Stomach (tissue), 9 donors: Measurements from ENCODE around the gene ECI1. TPM values are rescaled to one million over a fixed set of nuclear protein-coding genes. Genes with fewer than 3 reads are reported as not detected.
"Not testable (repeated sequence)": the region's sequence is repeated elsewhere in the genome, so short reads cannot be mapped to it uniquely, and the experiment has no call there.

Source experiments
- DNase-seq, 2 donors: peaks; one replicate each; pipeline versions ENCODE4 v3.0.0 to v3.0.0-alpha.2; 2013 to 2019
- H3K27ac ChIP-seq, 5 donors: fragments of 200-600 bp in 4 of 5; sonication (generic) in 4 of 5; one replicate each; pipeline ENCODE4 v1.5.1; 2013 to 2019; ENCODE audit warnings: mild to moderate bottlenecking in 1 of 5, moderate library complexity in 1 of 5
- H3K27me3 ChIP-seq, 3 donors: fragments of 200-600 bp; sonication (generic); one replicate each; pipeline ENCODE4 v1.5.1; 2017 to 2019; ENCODE audit warnings: mixed run types in 1 of 3
- H3K36me3 ChIP-seq, 4 donors: fragments of 200-600 bp; sonication (generic); 1 replicate in 3 of 4; 2 replicates in 1 of 4; pipeline ENCODE4 v1.5.1; 2016 to 2019
- H3K4me1 ChIP-seq, 4 donors: fragments of 200-600 bp; sonication (generic); one replicate each; pipeline ENCODE4 v1.5.1; 2016 to 2019
- H3K4me3 ChIP-seq, 4 donors: fragments of 200-600 bp; sonication (generic) in 3 of 4; one replicate each; pipeline ENCODE4 v1.5.1; 2016 to 2019; ENCODE audit warnings: mild to moderate bottlenecking in 1 of 4
- H3K9me3 ChIP-seq, 4 donors: fragments of 200-600 bp; sonication (generic); one replicate each; pipeline ENCODE4 v1.5.1; 2016 to 2019
- CTCF ChIP-seq, 7 experiments: fragments of 450-650 bp in 4 of 7; fragments of 200-600 bp in 3 of 7; sonication (generic) in 3 of 7; IDR thresholded peaks; one replicate each; pipeline ENCODE4 v1.5.1; 2016 to 2019; ENCODE audit warnings: antibody characterized with exemption in 7 of 7, control low read depth in 2 of 7, mild to moderate bottlenecking in 1 of 7
- EP300 ChIP-seq: sonication (generic); formaldehyde crosslinking; IDR thresholded peaks from one replicate; pipeline ENCODE4 v1.6.1; 2017; ENCODE audit warnings: antibody characterized with exemption
- POLR2A ChIP-seq, 4 donors: fragments of 450-650 bp; IDR thresholded peaks; one replicate each; pipeline ENCODE4 v1.6.1; 2016; ENCODE audit warnings: antibody characterized with exemption in 4 of 4, control low read depth in 2 of 4, mild to moderate bottlenecking in 1 of 4, moderate library complexity in 1 of 4
- POLR2AphosphoS5 ChIP-seq, 3 donors: sonication (generic); formaldehyde crosslinking; IDR thresholded peaks; one replicate each; pipeline ENCODE4 v1.6.1; 2016; ENCODE audit warnings: antibody characterized with exemption in 3 of 3
- WGBS, 5 donors: extraction: QIAGEN DNeasy Blood & Tissue Kit in 3 of 5; methylation state at CpG; one replicate each; pipeline versions ENCODE4 v1.1.5 to v1.1.7; 2013 to 2018; 5-methylcytosine and 5-hydroxymethylcytosine counted together
- intact Hi-C: fragments of 100-400 bp; cut with DNase I; formaldehyde crosslinking; loops from one replicate; pipeline ENCODE4 v1.15.1; 2023; ENCODE audit warnings: low total_unique reads
- polyA plus RNA-seq, 3 donors: library from polyadenylated mRNA; stranded (reverse); fragments of 200-250 nt; gene quantifications; one replicate each; pipeline ENCODE4 v1.2.3, GENCODE V29; 2013
- total RNA-seq, 5 donors: library from RNA; depleted of rRNA; stranded (reverse); fragments of >200 nt; gene quantifications; one replicate each; pipeline versions ENCODE4 v1.1.0 to v1.2.3, GENCODE V29; 2014 to 2016
- donor health status: healthy with polysubstance abuse.
- donor health status: Bipolar disorder and iron deficiency.
- donor health status: healthy.

Gene ECI1
- total and polyA plus RNA-seq, 8 donors, result 20.4 to 234 (median 107) TPM

GRCh38 chr16:2242598-2242997, 8.8 kb downstream of the ECI1 start:
- H3K36me3 ChIP-seq, result peaks cover 42 to 83% (median 73%) of the 10 kb centered on the region in 4 donors
- H3K9me3 ChIP-seq, result no peaks in the 10 kb centered on the region
- 65 to 80% (median 75%) methylated on average over 6 to 11 of the region's 11 CpGs for WGBS, 5 donors
- DNase-seq, result no peak
- H3K27me3 ChIP-seq, result peaks cover 0 to 12% (median 8%) of the 10 kb centered on the region in 3 donors
- TF ChIP-seq POLR2A (IDR thresholded peaks at IDR 0.05), result no peak
- no peak for TF ChIP-seq POLR2AphosphoS5 (IDR thresholded peaks at IDR 0.05)
- TF ChIP-seq EP300, result no peak
- TF ChIP-seq CTCF (IDR thresholded peaks at IDR 0.05), result no peak
- no peak overlapping the region for H3K4me3 ChIP-seq
- intact Hi-C loops, result no loop called here
- no peak overlapping the region for H3K27ac ChIP-seq
- peaks cover 0 to 12% (median 5%) of the 10 kb centered on the region in 4 donors for H3K4me1 ChIP-seq

GRCh38 chr16:2240331-2240730, 11.1 kb downstream of the ECI1 start:
- H3K9me3 ChIP-seq, H3K4me3 ChIP-seq, intact Hi-C loops, DNase-seq, H3K27ac ChIP-seq: not testable (repeated sequence)
- Histone ChIP-seq H3K36me3 (peaks cover 28 to 66% (median 62%) of the 10 kb centered on the region in 4 donors), H3K27me3 (peaks cover 5 to 34% (median 28%) of the 10 kb centered on the region in 3 donors), H3K4me1 (peaks cover 18 to 32% (median 24%) of the 10 kb centered on the region in 4 donors)
- WGBS, 5 donors, result 72 to 83% (median 77%) methylated on average over 9 of the region's 9 CpGs

DNA sequence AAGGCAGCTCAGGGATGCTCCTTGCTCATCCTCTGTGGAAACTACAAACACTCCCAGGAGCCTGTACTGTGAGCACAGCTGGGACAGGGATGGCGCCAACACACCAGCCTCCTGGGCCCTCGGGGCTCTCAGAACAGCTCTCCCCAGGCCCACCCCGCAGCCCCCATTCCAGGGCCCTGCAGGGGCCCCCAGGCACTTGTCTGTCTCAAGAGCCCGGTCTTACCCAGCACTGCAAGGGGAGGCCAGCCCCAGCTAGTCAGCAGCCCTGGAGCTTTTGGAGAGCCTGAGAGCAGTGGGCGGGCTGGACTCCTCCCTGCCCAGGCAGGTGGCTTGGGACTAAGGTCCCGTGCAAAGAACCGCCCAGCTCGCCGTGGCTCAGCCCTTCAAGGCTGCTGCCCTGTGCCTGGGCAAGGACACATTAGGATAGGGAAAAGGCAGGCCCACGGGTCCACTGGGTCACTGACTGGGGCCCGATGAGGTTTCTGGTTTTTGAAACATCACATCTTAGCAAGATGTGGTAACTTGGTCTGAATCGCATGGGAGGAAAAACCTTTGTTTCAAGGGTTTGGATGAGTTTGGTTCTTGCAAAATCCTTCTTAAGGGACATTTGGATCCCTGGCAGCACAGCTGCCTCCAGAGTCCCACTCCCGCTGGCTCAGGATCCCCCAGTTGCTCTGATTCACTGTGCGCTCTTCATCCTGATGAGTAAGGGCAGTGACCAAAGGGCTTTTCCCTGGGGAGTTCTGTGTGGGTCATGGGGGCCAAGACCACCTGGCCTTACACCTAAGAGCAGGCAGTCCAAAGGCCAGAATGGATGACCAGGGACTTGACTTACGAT, 12.3 kb downstream of the ECI1 start:
- no peaks in the 10 kb centered on the region for H3K9me3 ChIP-seq
- WGBS, 5 donors, result 63 to 71% (median 67%) methylated on average over 11 to 15 of the region's 15 CpGs
- no peak overlapping the region for H3K27ac ChIP-seq
- H3K4me1 ChIP-seq, result peaks cover 18 to 32% (median 24%) of the 10 kb centered on the region in 4 donors
- peaks cover 5 to 42% (median 28%) of the 10 kb centered on the region in 3 donors for H3K27me3 ChIP-seq
- intact Hi-C loops, result no loop called here
- no peak overlapping the region for H3K4me3 ChIP-seq
- peaks cover 29 to 66% (median 62%) of the 10 kb centered on the region in 4 donors for H3K36me3 ChIP-seq
- TF ChIP-seq CTCF (IDR thresholded peaks at IDR 0.05) (no peak), EP300 (no peak), POLR2A (IDR thresholded peaks at IDR 0.05) (no peak), POLR2AphosphoS5 (IDR thresholded peaks at IDR 0.05) (no peak)
- DNase-seq, result no peak

GRCh38 chr16:2238150-2238837, 13.1 kb downstream of the ECI1 start:
- Histone ChIP-seq H3K27ac (no peak overlapping the region), H3K9me3 (no peaks in the 10 kb centered on the region), H3K27me3 (peaks cover 5 to 45% (median 28%) of the 10 kb centered on the region in 3 donors), H3K4me3 (no peak overlapping the region), H3K36me3 (peaks cover 31 to 66% (median 62%) of the 10 kb centered on the region in 4 donors), H3K4me1 (peaks cover 18 to 32% (median 24%) of the 10 kb centered on the region in 4 donors)
- no peak for DNase-seq
- 48 to 65% (median 50%) methylated on average over 10 to 18 of the region's 18 CpGs for WGBS, 5 donors
- intact Hi-C loops, result no loop called here
- TF ChIP-seq POLR2A (IDR thresholded peaks at IDR 0.05), result no peak
- no peak for TF ChIP-seq EP300
- TF ChIP-seq POLR2AphosphoS5 (IDR thresholded peaks at IDR 0.05), result no peak
- TF ChIP-seq CTCF (IDR thresholded peaks at IDR 0.05), result no peak
